Astrocyte of the spinal cord (primary cell): ENCODE data around the gene HK3.

Experiments
- DNase-seq: peaks from one replicate; pipeline ENCODE4 v3.0.0; 2011; ENCODE audit warnings: low read depth, low spot score
- H3K4me3 ChIP-seq: 2 replicates; pipeline ENCODE4 v1.5.1; 2011; ENCODE audit warnings: low read depth, mild to moderate bottlenecking, low read length, moderate library complexity
- CTCF ChIP-seq: IDR thresholded peaks from 2 replicates; pipeline ENCODE4 v1.5.1; 2012; ENCODE audit warnings: low read depth, mild to moderate bottlenecking, low read length, inconsistent platforms
- in situ Hi-C: cut with HindIII; loops from 2 replicates; pipeline ENCODE4 v1.10.0; 2017; ENCODE audit warnings: low sequenced_read_pairs

The HK3 gene

GRCh38 chr5:176846335-176847140 is 52.6 kb downstream of the HK3 start:
- no peak overlapping the region for H3K4me3 ChIP-seq
- in situ Hi-C loops = no loop called here
- no peak for TF ChIP-seq CTCF
- DNase-seq = no peak

- in situ Hi-C loops = no loop called here
- H3K4me3 ChIP-seq = no peak overlapping the region
- no peak for TF ChIP-seq CTCF
- no peak for DNase-seq
Observed at GRCh38 chr5:176845392-176845713, 53.8 kb downstream of the HK3 start.

GRCh38 chr5:176844706-176845391 is 54.3 kb downstream of the HK3 start:
- in situ Hi-C loops = no loop called here
- no peak for DNase-seq
- H3K4me3 ChIP-seq = no peak overlapping the region
- TF ChIP-seq CTCF = no peak

GRCh38 chr5:176844281-176844680 is 54.9 kb downstream of the HK3 start:
- no peak overlapping the region for H3K4me3 ChIP-seq
- TF ChIP-seq CTCF = no peak
- no peak for DNase-seq
- in situ Hi-C loops = no loop called here

GRCh38 chr5:176843673-176844072 is 55.5 kb downstream of the HK3 start:
- TF ChIP-seq CTCF = no peak
- no peak for DNase-seq
- no peak overlapping the region for H3K4me3 ChIP-seq
- in situ Hi-C loops = no loop called here

GRCh38 chr5:176837707-176838115 is 61.4 kb downstream of the HK3 start:
- no peak overlapping the region for H3K4me3 ChIP-seq
- TF ChIP-seq CTCF = no peak
- DNase-seq = peak; percentile 86
- in situ Hi-C loops = no loop called here
